NCI-H2196 treated with DMSO at 0.1 percent for 48 hours (cell line): ENCODE results near the gene SDE2.
"Not testable (repeated sequence)": the region's sequence is repeated elsewhere in the genome, so short reads cannot be mapped to it uniquely, and the experiment has no call there.

ENCODE experiments used
- DNase-seq: peaks from one replicate; lab custom pipeline; 2025; ENCODE audit not compliant: unreplicated experiment; lab: John Stamatoyannopoulos, UW

Gene SDE2

GRCh38 chr1:226007126-226007892, 8.2 kb upstream of the SDE2 start:
- not testable (repeated sequence) for DNase-seq

- DNase-seq = no peak
These were observed 7.5 kb upstream of the SDE2 start for GRCh38 chr1:226006686-226007085.

GRCh38 chr1:226004396-226004795, 5.3 kb upstream of the SDE2 start:
- DNase-seq = no peak

GRCh38 chr1:226003502-226004170, 4.5 kb upstream of the SDE2 start:
- DNase-seq = no peak

GRCh38 chr1:226002667-226003501, 3.7 kb upstream of the SDE2 start:
- DNase-seq = peak; percentile 90

- peak; percentile 85 for DNase-seq
These were observed 3.0 kb upstream of the SDE2 start for GRCh38 chr1:226001963-226002666.

- no peak for DNase-seq
These were observed 1.9 kb upstream of the SDE2 start for GRCh38 chr1:226001088-226001487.

GRCh38 chr1:226000493-226001081, 1.4 kb upstream of the SDE2 start:
- not testable (repeated sequence) for DNase-seq

- no peak for DNase-seq
These were observed 782 bp upstream of the SDE2 start for GRCh38 chr1:225999912-226000337.

- no peak for DNase-seq
These were observed 450 bp downstream of the SDE2 start for GRCh38 chr1:225998560-225999226.

- no peak for DNase-seq
These were observed 2.1 kb downstream of the SDE2 start for GRCh38 chr1:225996946-225997545.

- no peak for DNase-seq
These were observed 3.0 kb downstream of the SDE2 start for GRCh38 chr1:225995919-225996864.

GRCh38 chr1:225990705-225991464, 8.3 kb downstream of the SDE2 start:
- no peak for DNase-seq

GRCh38 chr1:225987491-225988316, 11.4 kb downstream of the SDE2 start:
- DNase-seq = peak; percentile 55

GRCh38 chr1:225981714-225982113, 17.4 kb downstream of the SDE2 start:
- no peak for DNase-seq

- DNase-seq = peak; percentile 78
These were observed 18.9 kb downstream of the SDE2 start for GRCh38 chr1:225980005-225980836.
